ENCODE results near the gene KIDINS220.

Gene KIDINS220

GRCh38 chr2:8806885-8807704 lies 30.3 kb downstream of the KIDINS220 start:
- peak overlapping the region; percentile 27 for H4K91ac ChIP-seq (ENCODE audit: low read length)
- no peak overlapping the region for H2BK15ac ChIP-seq (ENCODE audit: low read depth, poor library complexity, severe bottlenecking)
- no peak overlapping the region for H3K4me3 ChIP-seq (ENCODE audit: insufficient read depth in 1 of 2, low read depth in 1 of 2, low read length in 2 of 2)
- DNase-seq: no peak
- H3K4ac ChIP-seq (ENCODE audit: low read depth in 1 of 2, low read length in 2 of 2): no peak overlapping the region
- no peak overlapping the region for H3K27ac ChIP-seq (ENCODE audit: low read length, poor library complexity, severe bottlenecking)
- H3K23ac ChIP-seq (ENCODE audit: low read length in 2 of 2): no peak overlapping the region
- no peak overlapping the region for H3K18ac ChIP-seq (ENCODE audit: low read depth in 1 of 2, low read length in 2 of 2)
- no peak overlapping the region for H2BK120ac ChIP-seq (ENCODE audit: low read depth, low read length)
- WGBS: 98% methylated on average over 6 of the region's 6 CpGs
- H3K9me3 ChIP-seq (ENCODE audit: control insufficient read depth, low read length): no peaks in the 10 kb centered on the region
- H2AK5ac ChIP-seq (ENCODE audit: low read length, severe bottlenecking): no peak overlapping the region
- peaks cover 25% of the 10 kb centered on the region for H3K79me1 ChIP-seq (replicated peaks; ENCODE audit: low read length, poor library complexity, severe bottlenecking)
- no peaks in the 10 kb centered on the region for H3K27me3 ChIP-seq (ENCODE audit: control insufficient read depth in 1 of 2, insufficient read depth in 1 of 2, low read length in 2 of 2)
- H3K14ac ChIP-seq (ENCODE audit: low read length in 2 of 2): peak overlapping the region in 1 of 2 experiments; percentile 55
- no peak overlapping the region for H3K9ac ChIP-seq (ENCODE audit: low read length)
- H2BK12ac ChIP-seq (ENCODE audit: low read length in 2 of 2): peak overlapping the region in 1 of 2 experiments; percentile 63
- H3K4me2 ChIP-seq (ENCODE audit: low read length, poor library complexity, severe bottlenecking): no peak overlapping the region
- H2BK5ac ChIP-seq (ENCODE audit: low read depth, low read length, poor library complexity, severe bottlenecking): no peak overlapping the region
- H2AFZ ChIP-seq (ENCODE audit: low read depth, low read length): no peak overlapping the region
- peaks cover 5% of the 10 kb centered on the region for H3K4me1 ChIP-seq (ENCODE audit: control insufficient read depth, insufficient read depth, low read depth, low read length)
- H3K36me3 ChIP-seq (ENCODE audit: control insufficient read depth in 1 of 2, insufficient read depth in 2 of 2, low read depth in 1 of 2, low read length in 2 of 2): peaks cover 25 to 93% of the 10 kb centered on the region in 2 experiments
- no peak overlapping the region for H4K8ac ChIP-seq (ENCODE audit: low read length)

- H3K14ac ChIP-seq (ENCODE audit: low read length in 2 of 2): no peak overlapping the region
- H3K27ac ChIP-seq (ENCODE audit: low read length, poor library complexity, severe bottlenecking): no peak overlapping the region
- no peak overlapping the region for H2BK120ac ChIP-seq (ENCODE audit: low read depth, low read length)
- H3K4me2 ChIP-seq (ENCODE audit: low read length, poor library complexity, severe bottlenecking): no peak overlapping the region
- H3K9ac ChIP-seq (ENCODE audit: low read length): no peak overlapping the region
- peak overlapping the region; percentile 61 for H4K91ac ChIP-seq (ENCODE audit: low read length)
- DNase-seq: peak; percentile 62
- H2BK15ac ChIP-seq (ENCODE audit: low read depth, poor library complexity, severe bottlenecking): no peak overlapping the region
- H3K79me1 ChIP-seq (replicated peaks; ENCODE audit: low read length, poor library complexity, severe bottlenecking): peaks cover 29% of the 10 kb centered on the region
- H3K27me3 ChIP-seq (ENCODE audit: control insufficient read depth in 1 of 2, insufficient read depth in 1 of 2, low read length in 2 of 2): no peaks in the 10 kb centered on the region
- H2BK12ac ChIP-seq (ENCODE audit: low read length in 2 of 2): no peak overlapping the region
- H3K18ac ChIP-seq (ENCODE audit: low read depth in 1 of 2, low read length in 2 of 2): peak overlapping the region in 1 of 2 experiments; percentile 83
- no peak overlapping the region for H2AK5ac ChIP-seq (ENCODE audit: low read length, severe bottlenecking)
- peak overlapping the region; percentile 69 for H4K8ac ChIP-seq (ENCODE audit: low read length)
- peaks cover 5% of the 10 kb centered on the region for H3K4me1 ChIP-seq (ENCODE audit: control insufficient read depth, insufficient read depth, low read depth, low read length)
- no peak overlapping the region for H2AFZ ChIP-seq (ENCODE audit: low read depth, low read length)
- WGBS: 51% methylated on average over 5 of the region's 6 CpGs
- H3K4me3 ChIP-seq (ENCODE audit: insufficient read depth in 1 of 2, low read depth in 1 of 2, low read length in 2 of 2): no peak overlapping the region
- H3K23ac ChIP-seq (ENCODE audit: low read length in 2 of 2): no peak overlapping the region
- H3K36me3 ChIP-seq (ENCODE audit: control insufficient read depth in 1 of 2, insufficient read depth in 2 of 2, low read depth in 1 of 2, low read length in 2 of 2): peaks cover 27 to 91% of the 10 kb centered on the region in 2 experiments
- H3K9me3 ChIP-seq (ENCODE audit: control insufficient read depth, low read length): no peaks in the 10 kb centered on the region
- no peak overlapping the region for H3K4ac ChIP-seq (ENCODE audit: low read depth in 1 of 2, low read length in 2 of 2)
- H2BK5ac ChIP-seq (ENCODE audit: low read depth, low read length, poor library complexity, severe bottlenecking): no peak overlapping the region
Observed at GRCh38 chr2:8805278-8806210, 31.9 kb downstream of the KIDINS220 start.

- Histone ChIP-seq H3K18ac (ENCODE audit: low read depth in 1 of 2, low read length in 2 of 2) (peak overlapping the region in 1 of 2 experiments; percentile 37), H3K4me3 (ENCODE audit: insufficient read depth in 1 of 2, low read depth in 1 of 2, low read length in 2 of 2) (no peak overlapping the region)
- 56% methylated on average over 2 of the region's 3 CpGs for WGBS
Observed at GRCh38 chr2:8803658-8804379, 33.6 kb downstream of the KIDINS220 start.

More at GRCh38 chr2:8803658-8804379, 33.6 kb downstream of the KIDINS220 start:
- Histone ChIP-seq H2BK120ac (ENCODE audit: low read depth, low read length) (no peak overlapping the region), H2AK5ac (ENCODE audit: low read length, severe bottlenecking) (no peak overlapping the region), H3K4me2 (ENCODE audit: low read length, poor library complexity, severe bottlenecking) (no peak overlapping the region), H3K14ac (ENCODE audit: low read length in 2 of 2) (no peak overlapping the region), H2BK5ac (ENCODE audit: low read depth, low read length, poor library complexity, severe bottlenecking) (no peak overlapping the region), H4K8ac (ENCODE audit: low read length) (no peak overlapping the region), H2AFZ (ENCODE audit: low read depth, low read length) (no peak overlapping the region), H3K79me1 (replicated peaks; ENCODE audit: low read length, poor library complexity, severe bottlenecking) (peaks cover 25% of the 10 kb centered on the region), H3K9ac (ENCODE audit: low read length) (no peak overlapping the region), H3K23ac (ENCODE audit: low read length in 2 of 2) (no peak overlapping the region), H3K27me3 (ENCODE audit: control insufficient read depth in 1 of 2, insufficient read depth in 1 of 2, low read length in 2 of 2) (no peaks in the 10 kb centered on the region), H2BK15ac (ENCODE audit: low read depth, poor library complexity, severe bottlenecking) (no peak overlapping the region), H3K27ac (ENCODE audit: low read length, poor library complexity, severe bottlenecking) (peak overlapping the region; percentile 5), H3K36me3 (ENCODE audit: control insufficient read depth in 1 of 2, insufficient read depth in 2 of 2, low read depth in 1 of 2, low read length in 2 of 2) (peaks cover 20 to 90% of the 10 kb centered on the region in 2 experiments), H3K4ac (ENCODE audit: low read depth in 1 of 2, low read length in 2 of 2) (no peak overlapping the region), H4K91ac (ENCODE audit: low read length) (no peak overlapping the region), H3K4me1 (ENCODE audit: control insufficient read depth, insufficient read depth, low read depth, low read length) (peaks cover 6% of the 10 kb centered on the region), H3K9me3 (ENCODE audit: control insufficient read depth, low read length) (no peaks in the 10 kb centered on the region), H2BK12ac (ENCODE audit: low read length in 2 of 2) (no peak overlapping the region)
- peak; percentile 89 for DNase-seq
